Measurements from ENCODE around the gene APRT.
A peak's percentile ranks its signal among the peaks of the same experiment; 100 is the strongest.
"Not testable (repeated sequence)": the region's sequence is repeated elsewhere in the genome, so short reads cannot be mapped to it uniquely, and the experiment has no call there.

Gene APRT

DNA sequence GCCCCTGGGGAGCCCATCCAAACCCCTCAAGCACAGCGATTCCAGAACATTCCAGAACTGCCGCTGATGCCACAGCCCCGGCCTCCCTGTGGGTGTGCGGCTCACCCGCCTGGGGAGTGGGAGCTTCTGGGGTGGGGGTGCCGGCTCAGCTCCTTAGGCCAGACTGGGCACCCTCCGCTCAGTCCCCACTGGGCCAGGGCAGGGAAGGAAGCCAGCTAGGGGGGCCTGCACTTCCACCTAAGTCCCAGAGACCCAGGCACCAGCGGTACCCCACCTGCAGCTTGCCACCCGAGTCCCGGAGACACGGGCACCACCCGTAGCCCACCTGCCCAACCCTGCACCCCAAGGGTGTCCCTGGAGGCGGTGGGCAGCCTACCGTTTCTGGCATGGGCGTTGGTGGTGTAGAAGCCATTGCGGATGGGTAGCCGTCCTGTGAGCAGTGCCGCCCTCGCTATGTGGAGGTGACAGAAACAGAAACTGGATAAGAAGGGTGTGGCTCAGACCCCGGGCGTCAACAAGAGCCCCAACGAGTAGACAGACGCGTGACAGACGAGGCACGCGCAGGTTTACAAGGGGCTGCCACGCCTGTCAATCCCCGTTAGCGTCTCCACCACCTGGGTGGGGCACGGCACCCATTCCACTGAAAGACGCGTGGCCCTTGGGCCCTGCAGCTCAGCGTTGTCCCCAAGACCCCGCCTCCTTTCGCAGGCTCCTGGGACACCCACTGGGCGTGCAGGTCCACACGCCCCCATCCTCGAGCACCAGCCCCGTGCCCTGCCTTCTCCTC is 30.0 kb upstream of the APRT start:
- DNase-seq = no peak

DNA sequence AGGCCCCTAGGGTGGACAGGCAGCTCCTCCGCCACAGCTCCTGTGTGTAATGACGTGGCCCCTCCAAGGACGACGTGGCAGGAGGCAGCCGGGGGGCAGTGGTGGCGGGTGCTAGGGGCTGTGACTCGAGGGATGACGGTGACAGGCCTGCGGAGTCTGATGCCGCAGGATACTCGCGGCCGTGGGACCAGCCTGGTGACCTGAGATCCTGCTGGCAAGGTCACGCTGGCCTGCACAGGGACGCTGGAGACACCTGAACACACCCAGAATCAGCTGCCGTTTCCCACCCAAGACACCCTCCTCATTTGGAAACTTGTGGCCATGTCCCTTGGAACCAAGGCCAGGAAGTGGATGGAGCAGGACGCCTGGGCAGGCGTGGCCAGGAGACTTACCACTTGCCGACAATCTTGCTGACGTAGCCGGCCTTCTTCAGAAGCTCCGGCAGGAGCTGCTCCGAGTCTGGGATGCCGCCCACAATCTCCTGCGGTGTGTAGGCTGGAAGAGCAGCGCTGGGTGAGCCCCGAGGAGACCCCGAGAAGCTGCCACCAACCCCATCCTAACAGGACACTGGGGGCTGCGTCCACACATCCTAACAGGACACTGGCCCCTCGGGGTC is 29.0 kb upstream of the APRT start:
- no peak for DNase-seq

DNA sequence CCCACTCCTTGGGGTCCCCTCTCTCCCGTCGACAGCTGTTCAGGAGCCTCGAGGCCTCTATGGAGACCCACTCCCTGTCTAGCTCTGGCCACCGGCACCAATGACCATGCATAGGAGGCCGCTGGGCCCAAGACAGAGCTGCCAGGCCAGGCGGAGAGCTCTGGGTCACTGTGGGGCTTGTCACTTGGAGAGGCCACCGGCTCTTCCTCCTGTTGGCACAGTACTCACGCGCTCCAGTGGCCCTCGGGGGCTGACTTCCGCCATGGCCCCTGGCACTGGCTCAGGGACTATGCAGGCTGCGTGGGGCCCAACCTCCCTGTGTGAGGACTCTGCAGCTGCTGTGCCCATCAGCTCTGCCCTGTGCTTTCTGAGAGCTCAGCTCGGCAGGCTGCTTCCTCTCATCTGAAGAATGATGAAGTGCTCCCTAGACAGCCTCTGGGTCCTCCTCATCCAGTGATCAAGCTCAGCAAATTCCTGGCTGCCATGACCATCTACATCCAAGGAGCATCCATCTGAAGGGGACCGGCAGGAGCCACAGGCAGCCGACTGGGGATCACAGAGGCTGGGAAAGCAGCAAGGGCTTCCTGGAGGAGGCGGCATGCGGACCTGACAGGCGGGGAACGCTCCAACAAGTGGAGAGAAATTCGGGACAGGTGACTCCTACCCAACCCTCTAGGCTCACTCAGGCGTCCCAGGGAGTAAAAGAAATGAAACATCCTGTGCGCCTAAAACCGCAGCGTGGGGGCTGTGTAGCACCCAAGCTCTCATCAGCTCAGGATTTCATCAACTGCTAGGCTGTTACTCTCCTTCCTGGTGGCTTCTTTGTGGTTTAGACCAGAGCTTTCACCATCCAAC is 28.2 kb upstream of the APRT start:
- DNase-seq = no peak

DNA sequence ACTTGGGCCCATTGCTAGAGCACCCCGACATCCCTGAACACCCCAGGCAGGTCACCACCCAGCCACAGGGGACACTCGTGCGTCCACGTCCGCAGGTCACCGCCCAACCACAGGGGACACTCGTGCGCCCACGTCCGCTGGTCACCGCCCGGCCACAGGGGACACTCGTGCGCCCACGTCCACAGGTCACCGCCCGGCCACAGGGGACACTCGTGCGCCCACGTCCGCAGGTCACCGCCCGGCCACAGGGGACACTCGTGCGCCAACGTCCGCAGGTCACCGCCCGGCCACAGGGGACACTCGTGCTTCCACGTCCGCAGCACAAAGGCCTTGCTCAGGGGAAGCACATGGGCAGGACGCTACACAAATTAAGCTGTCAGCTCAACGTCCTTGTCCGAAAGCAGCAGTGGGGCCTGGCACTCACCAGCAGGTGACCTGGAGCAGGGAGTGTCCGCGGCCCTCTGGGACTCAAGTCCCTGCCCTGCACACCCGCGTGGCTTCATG is 27.4 kb upstream of the APRT start:
- no peak for DNase-seq

DNA sequence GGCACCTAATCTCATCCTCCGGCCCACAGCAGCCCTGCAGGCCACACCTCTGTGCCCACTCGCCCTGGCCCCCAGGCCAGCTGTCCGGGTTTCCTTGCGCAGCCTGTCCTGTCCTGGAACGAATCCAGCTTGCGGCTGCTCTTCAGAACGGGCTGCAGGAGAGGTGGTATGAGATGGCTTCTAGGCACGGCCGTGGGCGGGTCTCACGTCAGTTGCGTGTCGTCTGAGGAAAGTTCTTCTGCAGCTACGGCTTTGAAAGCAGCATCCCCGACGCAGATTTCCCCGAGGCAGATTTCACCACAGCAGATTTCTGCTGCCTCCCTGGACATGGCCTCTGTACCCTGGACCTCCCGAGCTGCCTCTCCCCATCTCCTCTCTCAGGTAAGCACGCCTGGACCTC is 26.8 kb upstream of the APRT start:
- no peak for DNase-seq

DNA sequence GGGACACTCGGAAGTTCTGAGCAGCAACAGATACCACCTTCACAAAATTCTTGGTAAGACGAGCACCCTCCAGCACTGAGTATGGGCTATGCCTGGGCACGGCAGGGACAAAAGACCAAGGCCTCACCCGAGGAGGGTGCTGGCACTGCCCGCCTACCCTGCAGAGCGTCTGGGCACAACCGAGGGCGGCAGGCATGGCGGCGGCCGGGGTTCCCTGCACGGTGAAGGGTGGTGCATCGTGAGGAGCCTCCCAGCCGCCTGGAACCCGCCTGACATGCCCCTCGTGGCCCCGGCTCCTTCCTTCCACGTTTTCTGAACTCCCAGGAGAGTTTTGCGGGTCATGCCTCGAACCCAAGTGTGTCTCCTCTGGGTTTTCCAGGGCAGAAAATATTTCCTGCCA is 26.1 kb upstream of the APRT start:
- no peak for DNase-seq

DNA sequence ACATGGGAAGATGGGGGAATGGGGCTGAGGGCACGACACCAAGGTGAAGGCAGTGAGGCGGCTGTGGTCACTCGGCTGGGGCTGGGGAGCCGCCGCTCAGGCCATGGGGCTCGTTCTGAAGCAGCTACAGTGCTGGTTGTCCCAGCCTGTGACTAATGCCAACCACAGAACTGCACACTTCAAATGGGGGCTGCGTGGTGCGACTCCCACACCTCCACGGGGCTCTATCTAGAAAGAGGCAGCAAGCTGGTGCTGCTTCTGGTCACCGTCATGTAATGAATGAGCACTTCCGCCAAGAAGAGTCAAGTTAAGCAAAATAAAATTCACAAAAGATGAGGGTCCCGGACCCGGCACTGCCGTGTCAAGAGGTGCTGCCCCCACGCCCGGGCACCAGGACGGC is 25.1 kb upstream of the APRT start:
- DNase-seq = no peak

DNA sequence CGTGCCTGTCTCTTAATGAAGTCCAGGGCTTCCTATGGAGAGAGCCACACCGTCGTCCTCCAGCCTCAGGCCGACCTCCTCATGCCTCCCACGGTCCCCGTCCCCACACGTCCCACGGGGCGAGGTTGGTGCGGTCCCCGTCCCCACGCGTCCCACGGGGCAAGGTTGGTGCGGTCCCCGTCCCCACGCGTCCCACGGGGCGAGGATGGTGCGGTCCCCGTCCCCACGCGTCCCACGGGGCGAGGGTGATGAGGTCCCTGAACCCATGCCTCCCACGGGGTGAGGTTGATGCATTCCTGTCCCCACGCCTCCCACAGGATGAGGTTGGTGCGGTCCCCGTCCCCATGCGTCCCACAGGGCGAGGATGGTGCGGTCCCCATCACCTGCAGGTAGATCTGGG is 24.1 kb upstream of the APRT start:
- DNase-seq = no peak

DNA sequence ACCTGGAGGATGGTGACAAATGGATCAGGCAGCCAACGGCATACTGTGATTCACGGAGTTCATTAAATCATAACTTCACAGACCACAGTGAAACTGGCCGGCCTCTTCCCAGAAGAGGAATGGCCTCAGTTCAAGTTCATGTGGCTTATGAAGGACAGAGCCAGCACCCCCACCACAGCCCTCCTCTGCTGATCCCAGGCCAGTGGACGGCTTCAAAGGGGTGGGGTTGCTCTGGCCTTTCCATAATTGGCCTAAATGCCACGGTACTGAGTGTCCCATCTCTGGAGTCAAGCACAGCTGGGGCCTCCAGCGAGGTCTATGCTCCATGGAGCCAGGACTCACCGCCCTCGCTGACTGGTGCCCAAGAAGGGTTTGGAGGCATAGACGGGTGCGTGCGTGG is 23.7 kb upstream of the APRT start:
- peak; percentile 74 for DNase-seq

DNA sequence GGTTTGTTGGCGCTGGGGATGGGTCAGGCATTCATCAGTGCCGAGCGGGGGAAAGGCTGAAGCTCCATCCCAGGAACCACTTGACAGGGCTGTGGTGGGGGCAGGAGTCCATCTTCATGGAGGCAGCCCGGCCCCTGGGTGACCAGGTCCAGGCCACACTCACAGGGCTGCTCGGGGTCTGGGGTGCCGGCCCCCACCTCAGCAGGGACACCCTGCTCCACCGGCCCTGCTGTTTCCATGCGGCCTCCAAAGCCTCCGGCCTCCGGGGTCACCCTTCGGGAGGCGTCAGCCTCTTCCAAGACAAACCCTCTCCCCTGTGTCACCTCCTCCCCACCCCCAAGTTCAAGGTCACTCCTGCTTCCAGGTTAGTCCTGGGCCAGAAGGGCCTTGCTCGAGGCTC is 22.9 kb upstream of the APRT start:
- DNase-seq = no peak

DNA sequence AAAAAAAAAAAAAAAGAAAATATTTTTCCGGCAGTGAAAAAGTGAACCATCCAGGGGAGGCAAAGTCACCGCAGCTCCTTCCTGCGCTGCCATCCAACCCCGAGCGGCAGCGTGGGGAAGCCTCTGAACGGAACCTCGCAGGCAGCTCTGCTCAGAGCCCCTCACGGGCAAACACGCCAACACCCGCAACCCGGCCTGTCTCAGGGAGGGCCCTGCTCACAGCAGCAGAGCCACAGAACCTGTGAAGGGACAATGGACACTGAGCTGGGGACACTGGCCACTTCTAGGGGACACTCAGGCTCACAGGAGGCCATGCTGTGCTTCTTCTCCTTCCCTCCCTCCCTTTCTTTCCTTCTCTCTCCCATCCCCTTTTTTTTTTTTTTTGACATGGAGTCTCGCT is 21.4 kb upstream of the APRT start:
- DNase-seq = no peak

DNA sequence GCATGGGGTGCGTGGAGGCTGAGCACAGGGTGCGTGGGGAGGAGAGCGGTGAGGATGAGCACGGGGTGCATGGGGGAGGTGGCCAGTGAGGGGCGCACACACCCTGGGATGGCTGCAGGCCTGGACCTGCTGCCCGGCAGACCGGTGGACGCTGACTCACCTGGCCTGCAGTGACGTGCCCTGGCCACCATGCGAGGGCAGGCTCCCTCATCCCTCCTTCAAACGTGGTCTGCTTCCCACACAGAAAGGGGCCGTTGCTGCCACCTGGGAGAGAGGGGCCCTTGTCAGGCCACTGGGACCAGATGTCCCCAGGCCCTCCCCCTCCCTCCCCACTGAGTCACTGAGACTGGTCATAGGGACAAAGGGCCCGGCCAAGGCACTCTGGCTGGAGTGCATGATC is 20.1 kb upstream of the APRT start:
- no peak for DNase-seq

DNA sequence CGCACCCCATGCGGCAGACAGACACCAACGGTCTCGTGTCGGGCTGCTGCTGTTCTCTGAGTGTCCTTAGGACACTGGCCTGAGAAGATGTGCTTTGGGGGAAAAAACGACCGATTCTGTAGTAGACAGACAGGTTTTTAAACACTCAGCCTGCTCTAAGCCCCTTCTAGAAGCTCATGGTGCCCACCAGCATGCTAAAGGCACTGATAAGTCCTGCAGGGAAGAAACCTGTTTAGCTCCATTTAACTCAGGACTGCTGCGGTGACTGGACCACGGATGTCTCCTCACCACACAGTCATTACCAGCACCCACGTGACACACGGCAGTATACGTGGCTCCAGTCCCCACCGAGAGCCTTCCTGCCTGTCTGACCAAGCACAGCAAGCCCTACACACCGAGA is 19.1 kb upstream of the APRT start:
- DNase-seq = no peak

DNA sequence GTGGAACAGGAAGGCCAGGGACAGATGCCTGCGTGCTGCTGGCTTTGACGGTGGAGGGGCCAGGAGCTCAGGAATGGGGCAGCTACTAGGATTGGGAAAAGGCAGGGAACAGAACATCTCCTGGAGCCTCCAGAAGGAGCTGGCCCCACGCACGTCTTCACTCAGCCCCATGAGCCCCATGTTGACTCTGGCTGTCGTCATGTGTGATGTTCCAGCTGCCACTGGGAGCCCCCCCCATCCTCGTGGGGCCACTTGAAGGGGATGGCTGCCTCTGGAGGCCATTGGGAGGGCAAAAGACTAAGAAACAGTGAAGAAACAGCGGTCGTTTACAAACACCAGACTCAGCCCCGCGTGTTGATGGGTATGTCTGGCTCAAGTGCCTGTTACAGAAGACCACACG is 18.5 kb upstream of the APRT start:
- DNase-seq = no peak

DNA sequence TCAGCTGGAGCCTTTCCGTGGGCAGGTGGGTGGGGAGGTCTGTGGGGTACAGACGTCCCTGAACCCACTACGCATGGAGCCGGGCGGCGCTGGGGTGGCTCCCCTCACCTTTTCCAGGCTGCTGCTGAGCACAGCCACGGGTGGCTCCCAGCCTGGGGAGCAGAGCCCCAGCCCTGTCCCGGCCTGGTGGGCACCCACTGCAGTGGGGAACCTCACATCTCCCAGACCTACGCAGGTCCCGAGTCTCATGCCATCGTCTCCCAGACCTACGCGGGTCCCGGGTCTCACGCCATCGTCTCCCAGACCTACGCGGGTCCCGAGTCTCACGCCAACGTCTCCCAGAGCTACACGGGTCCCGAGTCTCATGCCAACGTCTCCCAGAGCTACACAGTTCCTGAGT is 17.0 kb upstream of the APRT start:
- DNase-seq = no peak

DNA sequence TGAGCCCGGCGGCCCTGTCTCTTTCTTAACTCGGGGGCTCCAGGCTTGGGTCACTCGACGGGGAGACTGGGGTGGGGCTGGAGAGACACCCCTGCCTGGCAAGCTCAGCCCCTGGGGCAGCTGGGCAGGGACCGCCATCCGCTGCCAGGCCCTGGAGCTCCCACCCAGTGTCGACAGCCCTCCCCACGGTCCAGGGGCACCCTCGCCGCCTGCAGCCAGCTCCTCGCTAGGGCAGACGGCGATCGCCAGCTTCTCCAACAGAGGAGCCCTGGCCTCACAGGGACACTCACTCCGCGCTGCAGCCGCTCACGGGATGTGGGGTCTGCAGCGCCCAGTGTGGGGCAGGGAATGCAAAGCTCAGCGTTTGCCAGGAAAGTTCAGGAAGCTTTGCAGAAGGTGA is 16.0 kb upstream of the APRT start:
- DNase-seq = no peak

DNA sequence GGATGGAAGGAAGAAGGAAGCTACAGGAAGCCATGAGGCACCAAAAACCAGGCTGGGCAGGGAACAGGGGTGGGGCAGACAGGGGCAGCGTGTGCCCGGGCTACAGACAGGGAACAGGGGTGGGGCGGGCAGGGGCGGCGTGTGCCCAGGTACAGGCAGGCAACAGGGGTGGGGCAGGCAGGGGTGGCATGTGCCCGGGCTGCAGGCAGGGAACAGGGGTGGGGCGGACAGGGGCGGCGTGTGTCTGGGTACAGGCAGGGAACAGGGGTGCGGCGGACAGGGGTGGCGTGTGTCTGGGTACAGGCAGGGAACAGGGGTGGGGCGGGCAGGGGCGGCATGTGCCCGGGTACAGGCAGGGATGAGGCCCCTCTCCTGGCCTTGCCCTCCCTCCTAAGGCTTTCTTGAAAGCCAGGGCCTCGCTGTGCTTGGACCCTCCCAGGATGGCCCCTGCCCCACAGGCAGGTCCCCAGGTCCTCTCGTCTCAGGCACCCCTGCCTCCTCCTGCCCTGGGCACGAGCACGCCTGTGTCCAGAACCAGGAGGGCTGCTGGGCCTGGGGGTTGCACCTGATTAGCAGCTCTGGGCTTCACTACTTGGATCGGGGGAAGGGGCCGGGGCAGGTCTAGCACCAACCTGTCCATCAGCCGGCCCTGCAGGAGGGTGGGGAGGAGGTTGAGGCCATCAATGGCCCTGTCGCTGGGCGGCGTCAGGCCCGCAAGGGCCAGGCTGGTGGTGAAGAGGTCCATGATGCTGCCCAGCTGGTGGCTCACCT is 14.5 kb upstream of the APRT start:
- DNase-seq = no peak

DNA sequence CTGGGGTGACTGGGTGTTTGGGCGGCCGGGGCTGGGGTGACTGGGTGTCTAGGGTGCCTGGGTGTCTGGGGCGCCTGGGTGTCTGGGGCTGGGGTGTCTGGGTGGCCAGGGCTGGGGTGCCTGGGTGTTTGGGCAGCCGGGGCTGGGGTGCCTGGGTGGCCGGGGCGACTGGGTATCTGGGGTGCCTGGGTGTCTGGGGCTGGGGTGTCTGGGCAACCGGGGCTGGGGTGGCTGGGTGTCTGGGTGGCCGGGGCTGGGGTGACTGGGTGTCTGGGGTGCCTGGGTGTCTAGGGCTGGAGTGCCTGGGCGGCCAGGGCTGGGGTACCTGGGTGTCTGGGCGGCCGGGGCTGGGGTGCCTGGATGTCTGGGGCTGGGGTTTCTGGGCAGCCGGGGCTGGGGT is 13.4 kb upstream of the APRT start:
- DNase-seq = no peak

DNA sequence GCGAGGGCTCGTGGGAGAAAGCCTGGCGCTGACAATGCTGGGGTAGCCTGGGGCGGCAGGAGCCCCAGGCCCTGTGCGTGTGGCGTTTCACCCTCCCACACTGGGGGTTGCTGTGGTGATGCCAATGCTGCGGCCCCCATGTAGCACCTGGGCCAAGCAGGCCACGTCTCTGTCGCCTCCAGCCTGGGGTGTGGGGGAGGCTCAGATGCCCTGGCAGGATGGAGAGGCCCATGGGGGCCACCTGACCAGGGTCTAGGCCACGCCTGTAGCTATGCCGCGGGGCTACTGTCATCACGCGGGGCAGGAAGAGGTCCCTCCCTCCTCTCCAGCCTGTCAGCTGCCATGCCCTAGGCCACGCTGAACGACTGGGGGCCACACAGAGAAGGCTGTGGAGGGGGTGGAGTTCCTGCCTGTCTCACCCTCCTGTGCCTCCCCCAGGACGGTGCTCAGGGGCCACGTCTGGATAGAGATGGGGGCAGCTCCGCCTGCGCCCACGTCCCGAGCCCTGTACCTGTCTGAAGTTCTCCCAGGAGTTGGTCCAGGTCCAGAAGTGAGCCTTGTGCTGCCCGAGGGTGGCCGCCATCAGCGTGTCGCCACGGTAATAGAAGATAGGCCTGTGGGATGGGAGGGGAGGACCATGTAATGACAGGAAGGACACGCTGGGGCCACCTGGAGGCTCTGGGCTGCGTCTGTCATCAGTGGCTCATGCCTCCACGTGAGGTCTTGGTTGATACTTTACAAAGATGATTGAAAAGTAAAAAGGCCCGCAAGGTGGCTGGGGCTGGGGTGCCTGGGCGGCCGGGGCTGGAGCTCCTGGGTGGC is 12.7 kb upstream of the APRT start:
- no peak for DNase-seq

DNA sequence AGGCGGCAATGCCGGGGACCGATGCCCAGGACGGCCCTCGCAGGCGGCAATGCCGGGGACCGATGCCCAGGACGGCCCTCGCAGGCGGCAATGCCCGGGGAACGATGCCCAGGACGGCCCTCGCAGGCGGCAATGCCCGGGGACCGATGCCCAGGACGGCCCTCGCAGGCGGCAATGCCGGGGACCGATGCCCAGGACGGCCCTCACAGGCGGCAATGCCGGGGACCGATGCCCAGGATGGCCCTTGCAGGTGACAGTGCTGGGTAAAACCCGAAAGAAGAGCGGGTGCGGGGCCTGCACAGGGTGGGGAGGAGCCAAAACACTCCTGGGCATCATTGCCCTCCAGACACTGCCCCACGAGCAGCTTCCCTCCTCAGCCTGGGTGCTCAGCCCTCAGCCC is 11.9 kb upstream of the APRT start:
- DNase-seq = not testable (repeated sequence)

DNA sequence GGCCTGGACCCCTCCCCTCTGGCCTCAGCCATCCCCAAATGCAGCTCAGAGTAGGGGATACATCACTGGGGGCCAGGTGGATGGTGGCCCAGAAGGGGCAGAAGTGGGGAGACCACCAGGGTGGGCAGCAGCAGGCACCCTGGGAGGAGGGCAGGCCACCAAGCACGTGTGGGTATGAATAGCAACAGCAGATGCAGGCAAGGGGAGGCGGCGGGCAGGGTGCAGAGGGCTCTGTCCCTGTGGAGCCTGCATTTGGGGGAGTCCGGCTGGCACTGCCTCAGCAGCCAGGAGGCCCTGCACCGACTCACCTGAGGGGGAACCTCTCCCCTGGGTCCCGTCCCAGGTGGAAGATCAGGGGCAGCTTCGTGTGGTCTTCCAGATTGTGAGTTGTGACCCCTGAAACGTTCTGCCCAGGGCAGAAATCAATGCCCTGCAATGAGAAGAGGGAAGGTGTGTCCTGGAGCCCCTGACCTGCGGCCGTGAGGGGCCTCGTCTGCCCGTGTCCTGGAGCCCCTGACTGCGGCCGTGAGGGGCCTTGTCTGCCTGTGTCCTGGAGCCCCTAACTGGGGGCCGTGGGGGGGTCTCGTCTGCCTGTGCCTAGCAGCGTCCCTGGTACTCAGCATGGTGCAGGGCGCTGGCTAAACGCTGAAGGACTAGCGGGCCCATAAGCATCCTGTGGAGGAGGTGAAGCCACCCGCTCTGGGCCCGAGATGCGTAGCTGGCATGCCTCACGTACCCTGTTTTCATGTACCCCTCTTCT is 10.7 kb upstream of the APRT start:
- no peak for DNase-seq
